Endothelial cell of umbilical vein (primary cell): ENCODE results near the gene KLHL4. TPM values are rescaled to one million over a fixed set of nuclear protein-coding genes. Genes with fewer than 3 reads are reported as not detected.

Experiments used
- BruUV-seq: library from RNA; stranded (reverse); fragments of 400-500 nt; replicated peaks from 2 replicates; lab custom pipeline; 2021; lab: Mats Ljungman, UMichigan
- CTCF ChIA-PET: fragments of 300-600, 350-600 bp; sonication (Branson Sonifier 250); formaldehyde crosslinking; loops from one replicate; lab custom pipeline; 2021; ENCODE audit warnings: antibody characterized with exemption, inconsistent platforms; lab: Charles Lee
- POLR2A ChIA-PET: fragments of 300-600, 350-600 bp; sonication (Branson Sonifier 250); formaldehyde crosslinking; loops from one replicate; lab custom pipeline; 2021; ENCODE audit warnings: antibody characterized with exemption, inconsistent platforms; lab: Charles Lee
- DNase-seq: peaks from one replicate; pipeline ENCODE4 v3.0.0-alpha.2; 2011; ENCODE audit warnings: low read depth, low spot score
- FAIRE-seq: peaks from 2 replicates; lab custom pipeline; 2011; peaks lifted over from hg19 to GRCh38; lab: Jason Lieb, UNC
- H2AFZ ChIP-seq: 2 replicates; pipeline ENCODE4 v1.6.0; 2012; ENCODE audit warnings: low read depth, low read length, control low read depth, inconsistent platforms
- H3K27ac ChIP-seq: 2 replicates; pipeline ENCODE4 v1.5.1; 2011; ENCODE audit warnings: low read depth, mild to moderate bottlenecking, control low read depth, low read length, moderate library complexity; ENCODE audit not compliant: insufficient read depth
- H3K27me3 ChIP-seq, 2 experiments: 2 replicates each; pipeline versions ENCODE4 v1.6.0 to v1.6.1; 2011; ENCODE audit warnings: low read length in 2 of 2, mixed read lengths in 1 of 2; ENCODE audit not compliant: control insufficient read depth in 2 of 2, insufficient read depth in 2 of 2
- H3K36me3 ChIP-seq, 2 experiments: 2 replicates in 1 of 2; 3 replicates in 1 of 2; pipeline ENCODE4 v1.5.1; 2011; ENCODE audit warnings: low read length in 2 of 2, mild to moderate bottlenecking in 1 of 2, moderate library complexity in 1 of 2; ENCODE audit not compliant: control insufficient read depth in 2 of 2, insufficient read depth in 2 of 2; ENCODE audit errors: extremely low read depth in 1 of 2
- H3K4me1 ChIP-seq: 3 replicates; pipeline ENCODE4 v1.5.1; 2011; ENCODE audit warnings: mild to moderate bottlenecking, low read length; ENCODE audit not compliant: control insufficient read depth, insufficient read depth; ENCODE audit errors: extremely low read depth
- H3K4me2 ChIP-seq: 2 replicates; pipeline ENCODE4 v1.6.1; 2011; ENCODE audit warnings: low read length, control low read depth, mixed read lengths; ENCODE audit not compliant: insufficient read depth
- H3K4me3 ChIP-seq, 3 experiments: fragments of 200-600 bp in 1 of 3; sonication (generic), shearing (Covaris generic) in 1 of 3; replicated peaks in 1 of 3; 2 replicates each; pipeline ENCODE4 v1.5.1; 2011 to 2016; ENCODE audit warnings: control low read depth in 3 of 3, low read length in 3 of 3, mild to moderate bottlenecking in 2 of 3, inconsistent platforms in 1 of 3, low read depth in 1 of 3, moderate library complexity in 1 of 3; ENCODE audit not compliant: insufficient read depth in 1 of 3
- H3K79me2 ChIP-seq: 2 replicates; pipeline ENCODE4 v1.6.0; 2012; ENCODE audit warnings: low read length, inconsistent platforms; ENCODE audit not compliant: control insufficient read depth, insufficient read depth
- H3K9ac ChIP-seq: replicated peaks from 2 replicates; pipeline ENCODE3; 2011; ENCODE audit warnings: low read length, control low read depth; ENCODE audit not compliant: insufficient read depth; ENCODE audit errors: extremely low read depth
- H3K9me1 ChIP-seq: replicated peaks from 3 replicates; pipeline ENCODE4 v1.6.0; 2011; ENCODE audit warnings: mild to moderate bottlenecking, low read length; ENCODE audit not compliant: control insufficient read depth, insufficient read depth; ENCODE audit errors: extremely low read depth
- H3K9me3 ChIP-seq: replicated peaks from 2 replicates; pipeline ENCODE4 v1.5.1; 2012; ENCODE audit warnings: low read length, inconsistent platforms; ENCODE audit not compliant: control insufficient read depth, insufficient read depth
- H4K20me1 ChIP-seq: replicated peaks from 2 replicates; pipeline ENCODE3; 2011; ENCODE audit warnings: mild to moderate bottlenecking, low read length; ENCODE audit not compliant: control insufficient read depth, insufficient read depth; ENCODE audit errors: extremely low read depth
- CTCF ChIP-seq, 2 donors: IDR thresholded peaks; 1 replicate in 1 of 2; 2 replicates in 1 of 2; pipeline ENCODE4 v1.5.1; 2011; ENCODE audit warnings: low read length in 2 of 2, mild to moderate bottlenecking in 2 of 2, moderate library complexity in 2 of 2, control low read depth in 1 of 2, inconsistent platforms in 1 of 2, low read depth in 1 of 2; ENCODE audit not compliant: insufficient read depth in 1 of 2; ENCODE audit errors: extremely low read depth in 1 of 2
- EZH2 ChIP-seq: IDR thresholded peaks from 2 replicates; pipeline ENCODE4 v1.6.1; 2012; ENCODE audit warnings: borderline replicate concordance, low read depth, mild to moderate bottlenecking, moderate library complexity, low read length, inconsistent platforms; ENCODE audit not compliant: severe bottlenecking
- FOS ChIP-seq: IDR thresholded peaks from 2 replicates; pipeline ENCODE4 v1.6.1; 2011; ENCODE audit warnings: mild to moderate bottlenecking, low read length, moderate library complexity, borderline replicate concordance; ENCODE audit not compliant: insufficient read depth
- GATA2 ChIP-seq: IDR thresholded peaks from 2 replicates; pipeline ENCODE4 v1.7.0; 2011; ENCODE audit warnings: low read depth, mild to moderate bottlenecking, moderate library complexity, mixed read lengths, low read length; ENCODE audit not compliant: insufficient read length, insufficient read depth
- JUN ChIP-seq: IDR thresholded peaks from 2 replicates; pipeline ENCODE4 v1.6.1; 2011; ENCODE audit warnings: borderline replicate concordance, low read depth; ENCODE audit not compliant: insufficient read length, insufficient read depth
- MAX ChIP-seq: IDR thresholded peaks from 2 replicates; pipeline ENCODE4 v1.6.1; 2011; ENCODE audit not compliant: insufficient read depth, insufficient read length
- MYC ChIP-seq: IDR thresholded peaks from one replicate; pipeline ENCODE4 v1.6.1; 2011; ENCODE audit warnings: mild to moderate bottlenecking, low read depth, low read length
- POLR2AphosphoS5 ChIP-seq: IDR thresholded peaks from 2 replicates; pipeline ENCODE4 v1.6.1; 2012; ENCODE audit warnings: low read depth, mild to moderate bottlenecking, control low read depth, low read length, moderate library complexity; ENCODE audit not compliant: insufficient read depth
- dilution Hi-C: fragments of 300-500 bp; cut with MboI; formaldehyde crosslinking; loops from one replicate; pipeline ENCODE4 v1.15.0; 2019; ENCODE audit warnings: low sequenced_read_pairs; ENCODE audit not compliant: extremely low pct_ligation_motif_present
- intact Hi-C: fragments of 100-400 bp; cut with micrococcal nuclease; formaldehyde crosslinking; loops from one replicate; pipeline ENCODE4 v1.10.0; 2022
- polyA plus RNA-seq, 4 experiments: library from polyadenylated mRNA; depleted of rRNA in 3 of 4; stranded (reverse) in 3 of 4; unstranded in 1 of 4; fragments of >200 nt; gene quantifications; 2 replicates each; pipeline versions ENCODE4 v1.2.1 to v1.2.3, GENCODE V29; 2011 to 2012; ENCODE audit warnings: missing spikeins in 1 of 4
- total RNA-seq: library from RNA; stranded (reverse); gene quantifications from 2 replicates; pipeline ENCODE4 v1.2.3, GENCODE V29; 2021

Gene KLHL4
- total and polyA plus RNA-seq, 2 donors (not counting 3 experiments of a cell fraction or from before 2014, with no cell fraction given), result 9.8 to 19.3 TPM

GRCh38 chrX:87710580-87710979, 193.0 kb downstream of the KLHL4 start:
- Histone ChIP-seq H3K27me3 (no peaks in the 10 kb centered on the region), H2AFZ (no peak overlapping the region), H3K9ac (no peak overlapping the region), H3K4me3 (no peak overlapping the region), H3K79me2 (no peaks in the 10 kb centered on the region), H4K20me1 (no peaks in the 10 kb centered on the region), H3K36me3 (no peaks in the 10 kb centered on the region), H3K9me1 (no peaks in the 10 kb centered on the region), H3K4me1 (no peaks in the 10 kb centered on the region), H3K9me3 (no peaks in the 10 kb centered on the region), H3K4me2 (no peak overlapping the region), H3K27ac (no peak overlapping the region)
- ChIA-PET CTCF (no interaction called here), POLR2A (no interaction called here)
- TF ChIP-seq MYC (no peak), MAX (no peak), FOS (no peak), JUN (no peak), EZH2 (no peak), GATA2 (no peak), POLR2AphosphoS5 (no peak), CTCF (IDR thresholded peaks at IDR 0.05; ENCODE audit: extremely low read depth in 1 of 2, insufficient read depth in 1 of 2, low read depth in 1 of 2, low read length in 2 of 2) (no peak)
- FAIRE-seq, result no peak
- intact Hi-C loops, result no loop called here
- no peak for DNase-seq
- BruUV-seq, result no TSS peak
- dilution Hi-C loops, result no loop called here
